ENCODE measurements around the gene ZNF592. TPM values are rescaled to one million over a fixed set of nuclear protein-coding genes. Genes with fewer than 3 reads are reported as not detected.

Gene ZNF592
- total and polyA plus RNA-seq, 9 donors, result 9.0 to 23.1 (median 20.3) TPM

GRCh38 chr15:84789762-84790161, 41.4 kb downstream of the ZNF592 start:
- no peak overlapping the region for H3K27ac ChIP-seq (ENCODE audit: low read length)

GRCh38 chr15:84790676-84791075, 42.3 kb downstream of the ZNF592 start:
- no peaks in the 10 kb centered on the region for H3K9me3 ChIP-seq (replicated peaks; ENCODE audit: control insufficient read depth, low read depth, low read length)
- H3K36me3 ChIP-seq (ENCODE audit: control insufficient read depth, insufficient read depth, low read length), result peaks cover 34% of the 10 kb centered on the region
- DNase-seq, result no peak
- H3K27ac ChIP-seq (ENCODE audit: low read length), result no peak overlapping the region
- H3K4me3 ChIP-seq (ENCODE audit: low read length), result no peak overlapping the region
- no peaks in the 10 kb centered on the region for H3K27me3 ChIP-seq (ENCODE audit: control insufficient read depth, insufficient read depth, low read length)
- peaks cover 9% of the 10 kb centered on the region for H3K4me1 ChIP-seq (ENCODE audit: control insufficient read depth, insufficient read depth, low read length)
- 95% methylated on average over 4 of the region's 4 CpGs for WGBS (ENCODE audit: insufficient coverage)

More at GRCh38 chr15:84789762-84790161, 41.4 kb downstream of the ZNF592 start:
- H3K36me3 ChIP-seq (ENCODE audit: control insufficient read depth, insufficient read depth, low read length), result peaks cover 39% of the 10 kb centered on the region
- peaks cover 13% of the 10 kb centered on the region for H3K4me1 ChIP-seq (ENCODE audit: control insufficient read depth, insufficient read depth, low read length)
- no peak for DNase-seq
- H3K9me3 ChIP-seq (replicated peaks; ENCODE audit: control insufficient read depth, low read depth, low read length), result no peaks in the 10 kb centered on the region
- no peak overlapping the region for H3K4me3 ChIP-seq (ENCODE audit: low read length)
- 100% methylated on average over 1 of the region's 5 CpGs for WGBS (ENCODE audit: insufficient coverage)
- H3K27me3 ChIP-seq (ENCODE audit: control insufficient read depth, insufficient read depth, low read length), result no peaks in the 10 kb centered on the region

- Histone ChIP-seq H3K9me3 (replicated peaks; ENCODE audit: control insufficient read depth, low read depth, low read length) (no peaks in the 10 kb centered on the region), H3K4me1 (ENCODE audit: control insufficient read depth, insufficient read depth, low read length) (peaks cover 5% of the 10 kb centered on the region), H3K27me3 (ENCODE audit: control insufficient read depth, insufficient read depth, low read length) (no peaks in the 10 kb centered on the region), H3K36me3 (ENCODE audit: control insufficient read depth, insufficient read depth, low read length) (peaks cover 26% of the 10 kb centered on the region), H3K4me3 (ENCODE audit: low read length) (no peak overlapping the region), H3K27ac (ENCODE audit: low read length) (no peak overlapping the region)
- 86% methylated on average over 2 of the region's 2 CpGs for WGBS (ENCODE audit: insufficient coverage)
- DNase-seq, result no peak
Observed at GRCh38 chr15:84791763-84792162, 43.4 kb downstream of the ZNF592 start.

- peaks cover 36% of the 10 kb centered on the region for H3K36me3 ChIP-seq (ENCODE audit: control insufficient read depth, insufficient read depth, low read length)
- no peaks in the 10 kb centered on the region for H3K4me1 ChIP-seq (ENCODE audit: control insufficient read depth, insufficient read depth, low read length)
- DNase-seq, result no peak
- no peaks in the 10 kb centered on the region for H3K27me3 ChIP-seq (ENCODE audit: control insufficient read depth, insufficient read depth, low read length)
- 100% methylated on average over 1 of the region's 7 CpGs for WGBS (ENCODE audit: insufficient coverage)
- H3K9me3 ChIP-seq (replicated peaks; ENCODE audit: control insufficient read depth, low read depth, low read length), result no peaks in the 10 kb centered on the region
- no peak overlapping the region for H3K27ac ChIP-seq (ENCODE audit: low read length)
- H3K4me3 ChIP-seq (ENCODE audit: low read length), result no peak overlapping the region
Observed at GRCh38 chr15:84793431-84794161, 45.2 kb downstream of the ZNF592 start.

GRCh38 chr15:84794162-84794547, 45.8 kb downstream of the ZNF592 start:
- WGBS (ENCODE audit: insufficient coverage), result 100% methylated on average over 1 of the region's 4 CpGs
- H3K27ac ChIP-seq (ENCODE audit: low read length), result no peak overlapping the region
- H3K36me3 ChIP-seq (ENCODE audit: control insufficient read depth, insufficient read depth, low read length), result peaks cover 42% of the 10 kb centered on the region

GRCh38 chr15:84795186-84795585, 46.8 kb downstream of the ZNF592 start:
- H3K4me3 ChIP-seq (ENCODE audit: low read length), result no peak overlapping the region
- H3K27ac ChIP-seq (ENCODE audit: low read length), result no peak overlapping the region
- no CpG with 5 or more reads among the region's 3 CpGs for WGBS (ENCODE audit: insufficient coverage)
- H3K4me1 ChIP-seq (ENCODE audit: control insufficient read depth, insufficient read depth, low read length), result no peaks in the 10 kb centered on the region
- no peaks in the 10 kb centered on the region for H3K27me3 ChIP-seq (ENCODE audit: control insufficient read depth, insufficient read depth, low read length)
- H3K36me3 ChIP-seq (ENCODE audit: control insufficient read depth, insufficient read depth, low read length), result peaks cover 50% of the 10 kb centered on the region
- no peaks in the 10 kb centered on the region for H3K9me3 ChIP-seq (replicated peaks; ENCODE audit: control insufficient read depth, low read depth, low read length)
- no peak for DNase-seq

More at GRCh38 chr15:84794162-84794547, 45.8 kb downstream of the ZNF592 start:
- no peak for DNase-seq
- Histone ChIP-seq H3K4me1 (ENCODE audit: control insufficient read depth, insufficient read depth, low read length) (no peaks in the 10 kb centered on the region), H3K4me3 (ENCODE audit: low read length) (no peak overlapping the region), H3K9me3 (replicated peaks; ENCODE audit: control insufficient read depth, low read depth, low read length) (no peaks in the 10 kb centered on the region), H3K27me3 (ENCODE audit: control insufficient read depth, insufficient read depth, low read length) (no peaks in the 10 kb centered on the region)

- H3K36me3 ChIP-seq (ENCODE audit: control insufficient read depth, insufficient read depth, low read length), result peaks cover 51% of the 10 kb centered on the region
- no peak overlapping the region for H3K4me3 ChIP-seq (ENCODE audit: low read length)
- no peaks in the 10 kb centered on the region for H3K4me1 ChIP-seq (ENCODE audit: control insufficient read depth, insufficient read depth, low read length)
- no CpG with 5 or more reads among the region's 4 CpGs for WGBS (ENCODE audit: insufficient coverage)
- DNase-seq, result no peak
- H3K27me3 ChIP-seq (ENCODE audit: control insufficient read depth, insufficient read depth, low read length), result no peaks in the 10 kb centered on the region
- no peak overlapping the region for H3K27ac ChIP-seq (ENCODE audit: low read length)
- H3K9me3 ChIP-seq (replicated peaks; ENCODE audit: control insufficient read depth, low read depth, low read length), result no peaks in the 10 kb centered on the region
Observed at GRCh38 chr15:84797212-84797611, 48.8 kb downstream of the ZNF592 start.

GRCh38 chr15:84797801-84798200, 49.4 kb downstream of the ZNF592 start:
- H3K36me3 ChIP-seq (ENCODE audit: control insufficient read depth, insufficient read depth, low read length), result peaks cover 56% of the 10 kb centered on the region
- H3K4me3 ChIP-seq (ENCODE audit: low read length), result no peak overlapping the region
- no peaks in the 10 kb centered on the region for H3K4me1 ChIP-seq (ENCODE audit: control insufficient read depth, insufficient read depth, low read length)
- no peaks in the 10 kb centered on the region for H3K27me3 ChIP-seq (ENCODE audit: control insufficient read depth, insufficient read depth, low read length)
- no peaks in the 10 kb centered on the region for H3K9me3 ChIP-seq (replicated peaks; ENCODE audit: control insufficient read depth, low read depth, low read length)
- H3K27ac ChIP-seq (ENCODE audit: low read length), result no peak overlapping the region
- DNase-seq, result no peak
- 94% methylated on average over 2 of the region's 3 CpGs for WGBS (ENCODE audit: insufficient coverage)

GRCh38 chr15:84798436-84798946, 50.1 kb downstream of the ZNF592 start:
- whole genome bisulfite sequencing (ENCODE audit: insufficient coverage), result 95% methylated on average over 21 of the region's 21 CpGs
- peaks cover 62% of the 10 kb centered on the region for H3K36me3 ChIP-seq (ENCODE audit: control insufficient read depth, insufficient read depth, low read length)
- H3K4me1 ChIP-seq (ENCODE audit: control insufficient read depth, insufficient read depth, low read length), result no peaks in the 10 kb centered on the region
- H3K4me3 ChIP-seq (ENCODE audit: low read length), result no peak overlapping the region
- H3K9me3 ChIP-seq (replicated peaks; ENCODE audit: control insufficient read depth, low read depth, low read length), result no peaks in the 10 kb centered on the region
- H3K27me3 ChIP-seq (ENCODE audit: control insufficient read depth, insufficient read depth, low read length), result no peaks in the 10 kb centered on the region
- H3K27ac ChIP-seq (ENCODE audit: low read length), result no peak overlapping the region
- no peak for DNase-seq

- H3K4me3 ChIP-seq (ENCODE audit: low read length), result no peak overlapping the region
- peaks cover 73% of the 10 kb centered on the region for H3K36me3 ChIP-seq (ENCODE audit: control insufficient read depth, insufficient read depth, low read length)
- H3K4me1 ChIP-seq (ENCODE audit: control insufficient read depth, insufficient read depth, low read length), result no peaks in the 10 kb centered on the region
- no peaks in the 10 kb centered on the region for H3K27me3 ChIP-seq (ENCODE audit: control insufficient read depth, insufficient read depth, low read length)
- 92% methylated on average over 7 of the region's 10 CpGs for WGBS (ENCODE audit: insufficient coverage)
- DNase-seq, result no peak
- H3K27ac ChIP-seq (ENCODE audit: low read length), result no peak overlapping the region
- no peaks in the 10 kb centered on the region for H3K9me3 ChIP-seq (replicated peaks; ENCODE audit: control insufficient read depth, low read depth, low read length)
Observed at GRCh38 chr15:84799511-84800187, 51.3 kb downstream of the ZNF592 start.

Measured in muscle of leg (tissue), 11 donors.